HL-60/S4 treated with retinoic acid at 250 ng/mL for 4 days and 3 days (cell line): ENCODE data around the gene PRKRA.
"Not testable (repeated sequence)": the region's sequence is repeated elsewhere in the genome, so short reads cannot be mapped to it uniquely, and the experiment has no call there.

Experiments
- in situ Hi-C: fragments of 300-500 bp; cut with MboI; formaldehyde crosslinking; loops from 2 replicates; pipeline ENCODE4 v1.7.0; 2022; ENCODE audit warnings: low sequenced_read_pairs

The PRKRA gene

GRCh38 chr2:178469219-178469849 is 18.4 kb upstream of the PRKRA start:
- in situ Hi-C loops = no loop called here

DNA sequence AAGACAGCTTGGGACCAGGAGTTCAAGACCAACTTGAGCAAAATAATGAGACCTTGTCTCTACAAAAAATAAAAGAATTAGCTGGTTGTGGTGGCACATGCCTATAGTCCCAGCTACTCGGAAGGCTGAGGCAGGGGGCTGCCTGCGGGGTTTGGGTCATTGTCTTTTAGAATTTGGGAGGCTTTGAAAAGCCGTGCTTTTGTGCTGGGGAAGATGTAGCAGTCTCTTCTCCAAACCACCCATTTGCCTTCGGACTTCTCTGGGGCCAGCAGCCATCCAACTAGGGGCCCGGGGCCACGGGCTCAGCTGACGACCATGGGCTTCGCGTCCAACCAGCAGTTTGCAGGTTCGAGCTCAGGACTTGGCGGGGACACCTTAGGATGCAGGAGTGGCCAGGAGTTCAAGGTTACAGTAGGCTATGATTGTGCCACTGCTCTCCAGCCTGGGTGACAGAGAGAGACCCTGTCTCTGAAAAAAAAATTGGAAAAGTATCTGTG is 6.5 kb upstream of the PRKRA start:
- in situ Hi-C loops = no loop called here

GRCh38 chr2:178455947-178456346 is 5.0 kb upstream of the PRKRA start:
- in situ Hi-C loops = no loop called here

DNA sequence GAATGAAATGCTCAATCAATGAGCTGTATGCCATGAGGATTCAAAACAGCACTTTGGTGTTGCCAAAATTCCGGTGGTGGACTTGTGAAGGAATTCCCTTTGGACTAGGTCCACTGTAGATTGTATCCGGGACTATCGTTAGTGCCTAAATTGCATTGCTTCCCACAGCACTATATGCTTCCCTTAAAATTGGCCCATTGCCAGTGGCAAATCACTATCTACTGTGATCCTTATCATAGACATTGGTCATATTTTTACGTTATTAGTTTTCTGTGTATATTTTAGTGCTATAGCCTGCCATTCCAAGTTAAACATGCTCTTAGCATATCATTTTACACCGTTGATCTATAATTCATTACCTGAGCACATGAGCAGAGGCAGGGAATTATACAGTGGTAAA is 1.9 kb upstream of the PRKRA start:
- in situ Hi-C loops = no loop called here

GRCh38 chr2:178452334-178452733 is 1.4 kb upstream of the PRKRA start:
- in situ Hi-C loops = no loop called here

- in situ Hi-C loops = no loop called here
Observed at GRCh38 chr2:178450524-178450773, 526 bp downstream of the PRKRA start.

- in situ Hi-C loops = no loop called here
Observed at GRCh38 chr2:178449700-178450523, 1.1 kb downstream of the PRKRA start.

GRCh38 chr2:178448968-178449661 is 1.9 kb downstream of the PRKRA start:
- in situ Hi-C loops = no loop called here

DNA sequence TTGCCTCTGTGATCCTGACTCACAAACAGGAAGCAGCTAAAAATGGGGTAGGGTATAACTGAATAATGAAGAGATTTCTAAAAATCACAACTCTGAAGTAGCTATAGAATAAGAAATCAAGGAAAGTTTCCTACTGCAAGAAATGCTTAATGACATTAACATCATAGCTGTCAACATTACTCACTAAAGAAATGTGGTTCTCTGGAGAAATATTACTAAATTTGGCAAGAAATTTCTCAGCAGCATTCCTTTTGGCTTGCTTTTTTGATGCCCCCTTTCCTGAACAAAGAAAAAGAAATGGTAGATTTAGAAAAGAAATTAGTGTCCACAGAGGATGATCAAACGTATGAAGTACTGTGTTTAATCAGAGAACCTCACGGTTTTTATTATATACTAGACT is 9.5 kb downstream of the PRKRA start:
- in situ Hi-C loops = no loop called here

DNA sequence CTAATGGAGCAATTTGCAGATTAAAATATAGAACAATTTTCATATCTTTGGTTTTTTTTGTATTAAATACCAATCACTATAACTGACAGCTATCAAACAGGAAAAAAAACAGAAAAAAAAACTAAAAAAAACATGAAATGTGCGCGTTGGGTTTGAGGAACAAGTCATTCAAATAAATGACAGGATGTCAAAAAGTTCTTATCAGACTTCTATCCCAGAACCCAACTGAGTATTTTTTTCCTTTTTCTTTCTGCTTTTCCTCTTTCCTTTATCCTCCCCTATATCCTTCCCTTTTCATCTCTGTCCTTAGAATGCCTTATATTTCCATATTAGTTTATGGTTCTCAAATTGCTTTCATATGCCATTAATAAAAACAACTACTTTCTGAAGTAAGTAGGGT is 14.3 kb downstream of the PRKRA start:
- in situ Hi-C loops = no loop called here

DNA sequence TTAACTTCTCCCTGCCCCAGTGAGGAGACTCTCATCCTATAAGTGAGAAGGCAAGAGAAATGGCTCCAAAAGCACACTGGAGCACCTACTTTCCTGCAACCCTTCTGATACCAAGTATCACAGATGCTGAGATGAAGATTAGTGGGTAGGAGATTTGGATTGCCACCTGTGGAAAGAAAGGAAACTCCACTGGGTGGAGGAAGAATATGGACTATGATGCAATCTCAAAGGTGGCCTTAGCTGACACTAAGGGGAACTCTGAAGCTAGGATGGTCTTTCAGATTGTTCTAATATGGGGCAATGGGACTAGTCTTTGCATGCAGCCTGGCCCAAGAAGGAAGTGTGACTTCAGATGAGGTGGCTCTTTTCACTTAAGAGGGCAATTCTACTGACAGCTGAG is 21.6 kb downstream of the PRKRA start:
- in situ Hi-C loops = no loop called here

DNA sequence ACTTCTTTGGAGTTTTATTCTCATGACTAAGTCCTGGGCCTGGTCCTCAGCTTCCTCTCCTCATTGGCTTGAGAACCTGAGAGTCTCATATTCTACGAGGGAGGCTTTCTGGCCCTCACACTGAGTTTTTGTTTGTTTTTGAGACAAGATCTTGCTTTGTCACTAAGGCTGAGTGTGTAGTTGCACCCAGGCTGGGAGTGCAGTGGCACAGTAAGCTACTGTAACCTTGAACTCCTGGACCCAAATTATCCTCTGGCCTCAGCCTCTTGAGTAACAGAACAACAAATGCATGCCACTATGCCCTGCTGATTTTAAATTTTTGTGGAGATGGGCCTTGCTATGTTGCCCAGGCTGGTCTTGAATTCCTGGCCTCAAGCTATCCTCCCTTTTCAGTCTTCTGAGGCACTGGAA is 22.6 kb downstream of the PRKRA start:
- in situ Hi-C loops = no loop called here

DNA sequence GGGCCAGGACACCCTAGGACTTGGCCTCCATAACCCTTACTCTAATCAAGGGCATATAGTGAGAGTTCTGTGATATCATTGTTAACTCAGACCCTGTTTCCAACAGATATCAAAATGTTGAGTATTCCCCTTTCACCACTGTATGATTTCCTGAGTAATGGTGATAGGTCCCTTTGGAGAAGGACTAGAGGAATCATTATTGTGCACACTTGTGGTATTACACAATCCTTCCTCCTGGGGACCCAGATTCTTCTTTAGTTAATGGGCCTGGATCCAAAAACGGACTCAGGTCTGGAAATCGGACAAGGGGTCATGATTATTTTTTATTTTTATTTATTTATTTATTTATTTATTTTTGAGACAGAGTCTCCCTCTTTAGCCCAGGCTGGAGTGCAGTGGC is 23.5 kb downstream of the PRKRA start:
- in situ Hi-C loops = no loop called here

- in situ Hi-C loops = no loop called here
Observed at GRCh38 chr2:178426388-178426787, 24.6 kb downstream of the PRKRA start.

- in situ Hi-C loops = no loop called here
Observed at GRCh38 chr2:178425255-178425827, 25.6 kb downstream of the PRKRA start.

DNA sequence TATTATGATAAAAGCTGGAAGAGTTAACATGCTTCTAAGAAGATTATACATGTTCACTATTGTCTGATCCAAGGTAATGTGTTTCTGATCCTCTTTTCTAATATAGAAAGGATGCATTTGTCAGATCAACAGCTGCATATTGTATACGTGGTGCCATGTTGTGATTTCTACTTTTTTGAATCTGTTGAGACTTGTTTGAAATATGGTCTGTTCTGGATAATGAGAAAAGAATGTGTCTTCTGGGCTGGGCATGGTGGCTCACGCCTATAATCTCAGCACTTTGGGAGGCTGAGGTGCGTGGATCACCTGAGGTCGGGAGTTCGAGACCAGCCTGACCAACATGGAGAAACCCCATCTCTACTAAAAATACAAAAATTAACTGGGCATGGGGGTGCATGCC is 27.2 kb downstream of the PRKRA start:
- in situ Hi-C loops = not testable (repeated sequence)

DNA sequence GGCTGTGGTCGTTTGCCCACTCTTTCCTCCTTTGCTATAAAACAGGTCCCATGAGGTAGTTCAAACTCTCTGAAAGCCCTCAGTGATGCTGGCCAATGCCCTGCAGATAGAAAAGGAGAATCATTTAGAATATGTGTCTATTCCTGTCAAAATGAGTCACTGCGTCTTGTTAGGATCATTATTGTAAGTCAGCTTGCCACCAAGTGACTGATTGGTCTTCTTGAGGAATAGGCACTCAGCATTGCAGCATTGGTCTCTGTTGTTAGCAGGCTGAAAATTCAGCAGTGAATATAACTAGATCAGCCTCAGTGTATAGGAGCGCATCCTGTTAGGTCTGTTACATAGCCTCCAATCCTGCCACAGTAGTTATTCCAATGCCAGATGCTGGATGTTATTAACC is 28.9 kb downstream of the PRKRA start:
- in situ Hi-C loops = no loop called here

DNA sequence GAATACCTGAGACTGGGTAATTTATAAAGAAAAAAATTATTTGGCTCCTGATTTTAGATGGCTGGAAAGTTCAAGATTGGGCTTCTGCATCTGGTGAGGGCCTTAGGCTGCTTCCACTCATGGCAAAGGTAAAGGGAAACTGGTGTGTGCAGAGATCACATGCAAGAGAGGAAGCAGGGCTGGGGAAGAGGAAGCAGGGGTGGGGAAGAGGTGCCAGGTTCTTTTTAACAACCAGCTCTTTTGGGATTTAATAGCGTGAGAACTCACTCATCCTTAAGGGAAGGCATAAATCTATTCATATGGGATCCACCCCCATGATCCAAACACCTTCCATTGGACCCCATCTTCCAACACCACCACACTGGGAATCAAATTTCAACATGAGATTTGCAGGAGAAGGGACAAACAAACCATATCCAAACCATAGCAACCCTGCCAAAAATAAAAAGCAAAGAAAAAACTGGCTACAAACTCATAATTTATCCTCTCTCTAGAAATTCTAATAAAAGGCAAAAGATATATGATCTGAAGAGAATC is 30.4 kb downstream of the PRKRA start:
- in situ Hi-C loops = no loop called here

DNA sequence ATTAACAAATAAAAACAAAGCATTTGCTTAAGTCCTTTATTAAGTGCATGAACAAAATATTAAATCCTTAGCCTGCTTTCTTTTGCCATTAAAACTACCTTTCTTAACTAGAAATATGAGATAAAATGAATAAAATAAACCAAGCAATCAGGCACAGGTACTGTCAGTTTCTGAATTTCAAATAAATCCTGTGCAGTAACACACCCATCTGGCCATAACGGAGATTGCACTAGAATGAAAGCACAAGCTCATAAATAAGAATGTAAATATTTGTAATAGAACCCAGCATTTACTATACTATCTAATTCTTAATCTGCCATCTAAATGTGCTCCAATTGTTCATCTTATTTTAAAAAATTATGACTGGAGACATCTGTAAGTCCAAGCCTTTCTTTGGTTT is 31.9 kb downstream of the PRKRA start:
- in situ Hi-C loops = no loop called here

GRCh38 chr2:178418426-178418825 is 32.5 kb downstream of the PRKRA start:
- in situ Hi-C loops = no loop called here

DNA sequence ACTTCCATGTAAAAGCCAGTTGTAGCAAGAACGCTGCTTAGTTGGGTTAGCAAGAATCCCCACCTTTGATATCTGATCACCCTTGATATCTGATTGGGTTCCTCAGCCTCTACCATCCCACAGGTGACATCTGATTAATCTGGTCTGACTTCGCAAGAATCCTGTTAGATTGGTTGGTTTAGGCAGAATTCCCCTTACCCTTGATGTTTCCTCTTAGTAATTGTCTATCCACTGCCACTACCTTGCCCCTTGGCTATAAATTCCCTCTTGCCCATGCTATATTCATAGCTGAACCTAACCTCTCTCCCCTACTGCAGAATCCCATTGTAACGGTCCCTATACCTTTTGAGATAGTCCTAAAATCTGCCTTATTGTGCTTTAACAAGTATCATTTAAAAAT is 33.1 kb downstream of the PRKRA start:
- in situ Hi-C loops = no loop called here

DNA sequence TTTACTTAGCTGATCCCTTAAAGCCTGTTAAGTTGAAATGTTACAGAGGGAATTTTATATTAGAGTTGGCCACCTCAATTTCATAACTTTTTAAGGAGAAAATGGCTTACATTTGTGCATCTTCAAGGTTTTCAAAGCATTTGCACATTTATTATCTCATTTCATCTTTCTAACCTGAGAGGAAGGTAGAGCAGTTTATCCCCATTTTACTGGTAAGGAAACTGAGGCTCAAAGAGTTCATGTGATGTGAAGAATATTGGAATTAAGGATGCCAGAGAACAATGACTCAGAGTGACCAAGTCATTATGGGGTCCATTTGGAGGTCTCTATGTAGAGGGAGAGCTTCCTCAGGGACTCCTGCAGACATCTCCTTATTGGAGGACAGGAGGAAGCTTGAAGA is 35.0 kb downstream of the PRKRA start:
- in situ Hi-C loops = no loop called here
